ENCODE measurements around the gene ATP1A4. TPM values are rescaled to one million over a fixed set of nuclear protein-coding genes. Genes with fewer than 3 reads are reported as not detected.
"Not testable (repeated sequence)": the region's sequence is repeated elsewhere in the genome, so short reads cannot be mapped to it uniquely, and the experiment has no call there.

The ATP1A4 gene
- total and polyA plus RNA-seq, 9 of the 15 experiments (the other 6 are each of a cell fraction or from before 2014, with no cell fraction given), result 0.07 TPM; not detected in 8

GRCh38 chr1:160126342-160126741, 25.1 kb upstream of the ATP1A4 start:
- H3K4me1 ChIP-seq (replicated peaks in 1 of 2; ENCODE audit: control insufficient read depth in 2 of 2, insufficient read depth in 2 of 2, low read length in 2 of 2); CTCF ChIA-PET (ENCODE audit: low intra/inter-chr PET ratio): not testable (repeated sequence)

DNA sequence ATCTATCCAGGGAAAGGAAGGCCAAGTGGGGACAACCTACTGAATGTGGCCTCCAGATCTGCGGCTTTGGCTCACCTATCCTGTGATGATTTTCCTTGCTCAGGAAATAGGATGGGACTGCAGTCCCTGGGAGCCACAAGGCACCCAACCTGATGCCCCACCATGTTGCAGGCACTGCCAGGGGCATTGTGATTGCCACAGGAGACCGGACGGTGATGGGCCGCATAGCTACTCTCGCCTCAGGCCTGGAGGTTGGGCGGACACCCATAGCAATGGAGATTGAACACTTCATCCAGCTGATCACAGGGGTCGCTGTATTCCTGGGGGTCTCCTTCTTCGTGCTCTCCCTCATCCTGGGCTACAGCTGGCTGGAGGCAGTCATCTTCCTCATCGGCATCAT, 24.0 kb upstream of the ATP1A4 start:
- H3K27ac ChIP-seq (ENCODE audit: extremely low read depth, low read depth, low read length), result no peak overlapping the region
- H3K4me1 ChIP-seq (replicated peaks in 1 of 2; ENCODE audit: control insufficient read depth in 2 of 2, insufficient read depth in 2 of 2, low read length in 2 of 2), result no peaks in the 10 kb centered on the region; a peak in 1 of 5 replicates
- BruUV-seq (replicated peaks), result no TSS peak
- H2AFZ ChIP-seq (ENCODE audit: low read depth, low read length), result no peak overlapping the region
- ChIA-PET CTCF (ENCODE audit: low intra/inter-chr PET ratio) (no interaction called here), POLR2A (interaction anchor here (1.2 kb wide), 1 partner anchor 42 kb away, joined by 4 read pairs; no protein-coding TSS in a partner anchor)
- DNase-seq (ENCODE audit: extremely low read depth in 1 of 4, low spot score in 3 of 4), result no peak
- H3K9ac ChIP-seq (ENCODE audit: insufficient read depth in 1 of 2, low read depth in 2 of 2, low read length in 2 of 2), result no peak overlapping the region
- in situ Hi-C loops (cut with MboI) (no loop called here), intact Hi-C loops (cut with micrococcal nuclease) (no loop called here)
- H4K20me1 ChIP-seq (replicated peaks; ENCODE audit: control insufficient read depth, insufficient read depth, low read length), result no peaks in the 10 kb centered on the region
- no peak overlapping the region for H3K4me2 ChIP-seq (ENCODE audit: insufficient read depth, low read length)
- no peaks in the 10 kb centered on the region for H3K79me2 ChIP-seq (ENCODE audit: control insufficient read depth, insufficient read depth, low read length)
- H3K36me3 ChIP-seq (ENCODE audit: control insufficient read depth, insufficient read depth, low read length), result no peaks in the 10 kb centered on the region
- 25% methylated on average over 9 of the region's 9 CpGs for WGBS (ENCODE audit: insufficient coverage, low coverage, missing lambda C conversion rate)
- H3K27me3 ChIP-seq (ENCODE audit: control insufficient read depth in 2 of 2, insufficient read depth in 2 of 2, low read length in 2 of 2), result peaks cover 20 to 69% of the 10 kb centered on the region in 2 experiments; a peak in 4 of 5 replicates
- no peak for FAIRE-seq
- TF ChIP-seq ZNF282 (CRISPR knock-in tag; IDR thresholded peaks at IDR 0.05) (no peak), PBX2 (CRISPR knock-in tag; IDR thresholded peaks at IDR 0.05; ENCODE audit: low read depth) (no peak), PBX2 (tag; conservative IDR thresholded peaks at IDR 0.05; ENCODE audit: low read depth) (no peak)
- H3K4me3 ChIP-seq, result no peak overlapping the region
- ATAC-seq, result no peak
- H3K9me3 ChIP-seq (replicated peaks; ENCODE audit: control insufficient read depth, insufficient read depth, low read depth, low read length), result no peaks in the 10 kb centered on the region
- H3K9me1 ChIP-seq (ENCODE audit: control insufficient read depth, insufficient read depth, low read length), result no peaks in the 10 kb centered on the region

More at GRCh38 chr1:160126342-160126741, 25.1 kb upstream of the ATP1A4 start:
- FAIRE-seq; BruUV-seq (replicated peaks); H3K9me3 ChIP-seq (replicated peaks; ENCODE audit: control insufficient read depth, insufficient read depth, low read depth, low read length); ATAC-seq; POLR2A ChIA-PET; H2AFZ ChIP-seq (ENCODE audit: low read depth, low read length); DNase-seq (ENCODE audit: extremely low read depth in 1 of 4, low spot score in 3 of 4); H3K79me2 ChIP-seq (ENCODE audit: control insufficient read depth, insufficient read depth, low read length); H3K9ac ChIP-seq (ENCODE audit: insufficient read depth in 1 of 2, low read depth in 2 of 2, low read length in 2 of 2); H3K27ac ChIP-seq (ENCODE audit: extremely low read depth, low read depth, low read length); H3K4me2 ChIP-seq (ENCODE audit: insufficient read depth, low read length); H3K9me1 ChIP-seq (ENCODE audit: control insufficient read depth, insufficient read depth, low read length); H4K20me1 ChIP-seq (replicated peaks; ENCODE audit: control insufficient read depth, insufficient read depth, low read length); intact Hi-C loops (cut with micrococcal nuclease); H3K4me3 ChIP-seq; in situ Hi-C loops (cut with MboI); H3K36me3 ChIP-seq (ENCODE audit: control insufficient read depth, insufficient read depth, low read length); TF ChIP-seq CEBPG (CRISPR knock-in tag; IDR thresholded peaks at IDR 0.05): not testable (repeated sequence)
- H3K27me3 ChIP-seq (ENCODE audit: control insufficient read depth in 2 of 2, insufficient read depth in 2 of 2, low read length in 2 of 2), result peaks cover 20 to 65% of the 10 kb centered on the region in 2 experiments; a peak in 4 of 5 replicates
- TF ChIP-seq C11orf30 (IDR thresholded peaks at IDR 0.05; ENCODE audit: low read depth) (peak; percentile 24; the same call in 1 of the 2 replicates), NFE2 (IDR thresholded peaks at IDR 0.05; ENCODE audit: low read depth) (peak; percentile 36), MAFG (tag; conservative IDR thresholded peaks at IDR 0.05) (0 out of 2 replicates have a peak, but pooled peaks have one; percentile 8), CEBPB (tag; IDR thresholded peaks at IDR 0.05) (peak; percentile 44; the same call in 1 of the 2 replicates), KDM1A (IDR thresholded peaks at IDR 0.05) (peak; percentile 32 to 51; a peak in 1 of 4 replicates), CEBPG (tag; conservative IDR thresholded peaks at IDR 0.05 in 1 of 2, IDR thresholded peaks at IDR 0.05 in 1 of 2) (peak in 1 of 2 experiments; percentile 57; a peak in 2 of 4 replicates)
- WGBS (ENCODE audit: insufficient coverage, low coverage, missing lambda C conversion rate), result 5% methylated on average over 4 of the region's 4 CpGs

Data from K562 (cell line).